CD8-positive, alpha-beta memory T cell (primary cell): ENCODE measurements around the gene B3GNT5. TPM values are rescaled to one million over a fixed set of nuclear protein-coding genes. Genes with fewer than 3 reads are reported as not detected.
A peak's percentile ranks its signal among the peaks of the same experiment; 100 is the strongest.

Source experiments
- CTCF ChIA-PET: fragments of 350-600 bp; sonication (Branson Sonifier 250); formaldehyde crosslinking; loops from one replicate; lab custom pipeline; 2021; ENCODE audit warnings: antibody characterized with exemption; lab: Charles Lee
- POLR2A ChIA-PET: fragments of 350-600 bp; sonication (Branson Sonifier 250); formaldehyde crosslinking; loops from one replicate; lab custom pipeline; 2021; ENCODE audit warnings: antibody characterized with exemption; lab: Charles Lee
- DNase-seq, 5 donors: peaks; one replicate each; pipeline versions ENCODE4 v3.0.0 to v3.0.0-alpha.2; 2020 to 2022; ENCODE audit warnings: mixed read lengths in 1 of 5
- H3K27ac ChIP-seq: one replicate; pipeline ENCODE4 v1.7.0; 2013; ENCODE audit warnings: low read depth, mild to moderate bottlenecking, low read length, moderate library complexity
- H3K27me3 ChIP-seq: 2 replicates; pipeline ENCODE4 v1.7.0; 2013; ENCODE audit warnings: low read length, mild to moderate bottlenecking; ENCODE audit not compliant: insufficient read depth, poor library complexity, severe bottlenecking
- H3K36me3 ChIP-seq: 2 replicates; pipeline ENCODE4 v1.7.0; 2013; ENCODE audit warnings: mild to moderate bottlenecking, low read length, moderate library complexity; ENCODE audit not compliant: insufficient read depth
- H3K4me1 ChIP-seq: 2 replicates; pipeline ENCODE4 v1.7.0; 2013; ENCODE audit warnings: mild to moderate bottlenecking, low read length, moderate library complexity; ENCODE audit not compliant: insufficient read depth
- H3K4me3 ChIP-seq: 2 replicates; pipeline ENCODE4 v1.7.0; 2013; ENCODE audit warnings: mild to moderate bottlenecking, low read length
- H3K9me3 ChIP-seq: 2 replicates; pipeline ENCODE4 v1.7.0; 2013; ENCODE audit warnings: mild to moderate bottlenecking, low read length
- H3K27ac Mint-ChIP-seq, 8 donors: one replicate each; pipeline ENCODE4 v1.8.0; 2020 to 2021; ENCODE audit warnings: mixed read lengths in 8 of 8, mild to moderate bottlenecking in 6 of 8, inconsistent platforms in 3 of 8, moderate library complexity in 3 of 8
- H3K27me3 Mint-ChIP-seq, 2 donors: one replicate each; pipeline ENCODE4 v1.8.0; 2020 to 2021; ENCODE audit warnings: mixed read lengths in 2 of 2, mild to moderate bottlenecking in 1 of 2, moderate library complexity in 1 of 2
- H3K36me3 Mint-ChIP-seq, 3 donors: one replicate each; pipeline ENCODE4 v1.8.0; 2020 to 2021; ENCODE audit warnings: mixed read lengths in 3 of 3, inconsistent platforms in 1 of 3, mild to moderate bottlenecking in 1 of 3
- H3K4me1 Mint-ChIP-seq, 3 donors: one replicate each; pipeline ENCODE4 v1.8.0; 2020 to 2021; ENCODE audit warnings: mixed read lengths in 3 of 3, inconsistent platforms in 1 of 3, mild to moderate bottlenecking in 1 of 3
- H3K4me3 Mint-ChIP-seq, 7 donors: one replicate each; pipeline ENCODE4 v1.8.0; 2020 to 2021; ENCODE audit warnings: mixed read lengths in 7 of 7, mild to moderate bottlenecking in 6 of 7, moderate library complexity in 4 of 7, inconsistent platforms in 2 of 7
- H3K9me3 Mint-ChIP-seq, 5 donors: one replicate each; pipeline ENCODE4 v1.8.0; 2020 to 2022; ENCODE audit warnings: mixed read lengths in 5 of 5, mild to moderate bottlenecking in 3 of 5, moderate library complexity in 2 of 5, inconsistent platforms in 1 of 5
- polyA plus RNA-seq: library from polyadenylated mRNA; unstranded; fragments of 300-500 nt; fragmentation: Illumina TruSeq; gene quantifications from one replicate; pipeline ENCODE4 v1.2.3, GENCODE V29; 2021
- total RNA-seq, 2 experiments: library from RNA; stranded (reverse); gene quantifications; one replicate each; pipeline ENCODE4 v1.2.3, GENCODE V29; 2021

The B3GNT5 gene
- total and polyA plus RNA-seq, 3 experiments from 2014 or later: 10.0 TPM; not detected in 1

- Mint-ChIP-seq H3K27ac (no peak overlapping the region), H3K27me3 (peaks cover 6 to 12% of the 10 kb centered on the region in 2 donors), H3K4me1 (no peaks in the 10 kb centered on the region), H3K36me3 (peaks cover 0 to 2% (median 0%) of the 10 kb centered on the region in 3 donors), H3K9me3 (no peaks in the 10 kb centered on the region), H3K4me3 (no peak overlapping the region)
- H3K4me1 ChIP-seq: no peaks in the 10 kb centered on the region
- H3K27me3 ChIP-seq: no peaks in the 10 kb centered on the region
- H3K27ac ChIP-seq: no peak overlapping the region
- CTCF ChIA-PET: interaction anchor here (1.1 kb wide), 1 partner anchor 11 kb away, joined by 3 read pairs; no protein-coding TSS in a partner anchor
- POLR2A ChIA-PET: no interaction called here
- H3K4me3 ChIP-seq: no peak overlapping the region
- no peak for DNase-seq
- no peaks in the 10 kb centered on the region for H3K36me3 ChIP-seq
- H3K9me3 ChIP-seq: no peaks in the 10 kb centered on the region
Observed at GRCh38 chr3:183262875-183263378, 9.9 kb downstream of the B3GNT5 start.

GRCh38 chr3:183264268-183264667, 11.2 kb downstream of the B3GNT5 start:
- H3K27ac Mint-ChIP-seq: no peak overlapping the region
- peaks cover 0 to 4% (median 2%) of the 10 kb centered on the region in 3 donors for H3K36me3 Mint-ChIP-seq
- no peak overlapping the region for H3K4me3 Mint-ChIP-seq
- no peak for DNase-seq
- H3K9me3 ChIP-seq: no peaks in the 10 kb centered on the region
- H3K4me1 Mint-ChIP-seq: no peaks in the 10 kb centered on the region
- ChIA-PET CTCF (no interaction called here), POLR2A (no interaction called here)
- H3K4me1 ChIP-seq: no peaks in the 10 kb centered on the region
- H3K9me3 Mint-ChIP-seq: no peaks in the 10 kb centered on the region
- H3K27me3 ChIP-seq: no peaks in the 10 kb centered on the region
- no peak overlapping the region for H3K4me3 ChIP-seq
- no peak overlapping the region for H3K27ac ChIP-seq
- H3K27me3 Mint-ChIP-seq: peaks cover 3% of the 10 kb centered on the region in 2 donors
- H3K36me3 ChIP-seq: no peaks in the 10 kb centered on the region

GRCh38 chr3:183265157-183265642, 12.1 kb downstream of the B3GNT5 start:
- Mint-ChIP-seq H3K4me3 (no peak overlapping the region), H3K27ac (no peak overlapping the region), H3K4me1 (no peaks in the 10 kb centered on the region), H3K27me3 (peaks cover 0 to 1% of the 10 kb centered on the region in 2 donors), H3K36me3 (peaks cover 0 to 4% (median 2%) of the 10 kb centered on the region in 3 donors), H3K9me3 (no peaks in the 10 kb centered on the region)
- Histone ChIP-seq H3K27ac (no peak overlapping the region), H3K4me1 (no peaks in the 10 kb centered on the region), H3K9me3 (no peaks in the 10 kb centered on the region), H3K4me3 (no peak overlapping the region), H3K27me3 (no peaks in the 10 kb centered on the region), H3K36me3 (no peaks in the 10 kb centered on the region)
- no peak for DNase-seq
- ChIA-PET POLR2A (no interaction called here), CTCF (no interaction called here)

GRCh38 chr3:183265834-183266417, 12.9 kb downstream of the B3GNT5 start:
- Histone ChIP-seq H3K9me3 (no peaks in the 10 kb centered on the region), H3K27me3 (no peaks in the 10 kb centered on the region), H3K27ac (no peak overlapping the region), H3K36me3 (no peaks in the 10 kb centered on the region), H3K4me1 (no peaks in the 10 kb centered on the region), H3K4me3 (no peak overlapping the region)
- ChIA-PET CTCF (no interaction called here), POLR2A (no interaction called here)
- DNase-seq: no peak
- Mint-ChIP-seq H3K9me3 (no peaks in the 10 kb centered on the region), H3K27me3 (peaks cover 0 to 1% of the 10 kb centered on the region in 2 donors), H3K36me3 (peaks cover 0 to 4% (median 2%) of the 10 kb centered on the region in 3 donors), H3K27ac (no peak overlapping the region), H3K4me1 (no peaks in the 10 kb centered on the region), H3K4me3 (no peak overlapping the region)

GRCh38 chr3:183266454-183266853, 13.4 kb downstream of the B3GNT5 start:
- no peaks in the 10 kb centered on the region for H3K9me3 Mint-ChIP-seq
- no peak overlapping the region for H3K27ac ChIP-seq
- no peaks in the 10 kb centered on the region for H3K9me3 ChIP-seq
- H3K36me3 ChIP-seq: no peaks in the 10 kb centered on the region
- no peak for DNase-seq
- H3K4me1 Mint-ChIP-seq: no peaks in the 10 kb centered on the region
- CTCF ChIA-PET: no interaction called here
- H3K36me3 Mint-ChIP-seq: peaks cover 0 to 4% (median 4%) of the 10 kb centered on the region in 3 donors
- peaks cover 0 to 1% of the 10 kb centered on the region in 2 donors for H3K27me3 Mint-ChIP-seq
- H3K27me3 ChIP-seq: no peaks in the 10 kb centered on the region
- no peak overlapping the region for H3K4me3 Mint-ChIP-seq
- H3K4me3 ChIP-seq: no peak overlapping the region
- no peaks in the 10 kb centered on the region for H3K4me1 ChIP-seq
- POLR2A ChIA-PET: no interaction called here
- H3K27ac Mint-ChIP-seq: no peak overlapping the region

- Histone ChIP-seq H3K9me3 (no peaks in the 10 kb centered on the region), H3K27ac (no peak overlapping the region), H3K4me3 (no peak overlapping the region), H3K27me3 (no peaks in the 10 kb centered on the region), H3K4me1 (no peaks in the 10 kb centered on the region), H3K36me3 (no peaks in the 10 kb centered on the region)
- H3K36me3 Mint-ChIP-seq: peaks cover 0 to 4% (median 4%) of the 10 kb centered on the region in 3 donors
- H3K27ac Mint-ChIP-seq: peak overlapping the region in 1 of 8 donors; percentile 74
- H3K27me3 Mint-ChIP-seq: peaks cover 0 to 1% of the 10 kb centered on the region in 2 donors
- no peaks in the 10 kb centered on the region for H3K4me1 Mint-ChIP-seq
- ChIA-PET CTCF (no interaction called here), POLR2A (no interaction called here)
- DNase-seq: no peak
- no peak overlapping the region for H3K4me3 Mint-ChIP-seq
- no peaks in the 10 kb centered on the region for H3K9me3 Mint-ChIP-seq
Observed at GRCh38 chr3:183267140-183267539, 14.1 kb downstream of the B3GNT5 start.

GRCh38 chr3:183268366-183268765, 15.3 kb downstream of the B3GNT5 start:
- no peak overlapping the region for H3K4me3 ChIP-seq
- no peaks in the 10 kb centered on the region for H3K27me3 ChIP-seq
- Mint-ChIP-seq H3K36me3 (peaks cover 0 to 4% (median 4%) of the 10 kb centered on the region in 3 donors), H3K9me3 (no peaks in the 10 kb centered on the region), H3K4me3 (no peak overlapping the region), H3K27ac (no peak overlapping the region), H3K27me3 (peaks cover 0 to 1% of the 10 kb centered on the region in 2 donors), H3K4me1 (no peaks in the 10 kb centered on the region)
- H3K9me3 ChIP-seq: no peaks in the 10 kb centered on the region
- CTCF ChIA-PET: no interaction called here
- no peaks in the 10 kb centered on the region for H3K36me3 ChIP-seq
- no peaks in the 10 kb centered on the region for H3K4me1 ChIP-seq
- no peak for DNase-seq
- H3K27ac ChIP-seq: no peak overlapping the region
- POLR2A ChIA-PET: no interaction called here

GRCh38 chr3:183269345-183269744, 16.3 kb downstream of the B3GNT5 start:
- Histone ChIP-seq H3K36me3 (no peaks in the 10 kb centered on the region), H3K27me3 (no peaks in the 10 kb centered on the region), H3K9me3 (no peaks in the 10 kb centered on the region), H3K4me3 (no peak overlapping the region), H3K27ac (no peak overlapping the region), H3K4me1 (no peaks in the 10 kb centered on the region)
- Mint-ChIP-seq H3K36me3 (peaks cover 0 to 4% (median 4%) of the 10 kb centered on the region in 3 donors), H3K4me3 (no peak overlapping the region), H3K9me3 (no peaks in the 10 kb centered on the region), H3K4me1 (no peaks in the 10 kb centered on the region), H3K27me3 (peaks cover 0 to 1% of the 10 kb centered on the region in 2 donors), H3K27ac (peak overlapping the region in 1 of 8 donors; percentile 14)
- ChIA-PET CTCF (no interaction called here), POLR2A (no interaction called here)
- DNase-seq: no peak
